Suppressor macrophage treated with lipopolysaccharide for 1 hour (primary cell): Measurements from ENCODE around the gene ZNF100.
"Not testable (repeated sequence)": the region's sequence is repeated elsewhere in the genome, so short reads cannot be mapped to it uniquely, and the experiment has no call there.

Source experiments
- DNase-seq, 3 donors: peaks; one replicate each; pipeline ENCODE4 v3.0.0-alpha.2; 2020 to 2022

The ZNF100 gene

GRCh38 chr19:21767065-21767800 is at the start of gene ZNF100:
Gene ZNF100 (minus strand): TSS chr19:21767579. CDS start chr19:21767429, 150 bp downstream.
- DNase-seq, result peak; percentile 91 to 94 (median 93)

GRCh38 chr19:21812448-21812847 is 45.1 kb upstream of the ZNF100 start:
- no peak for DNase-seq

GRCh38 chr19:21808400-21809000 is 41.1 kb upstream of the ZNF100 start:
- DNase-seq, result not testable (repeated sequence)

- DNase-seq, result no peak
Measured at GRCh38 chr19:21789466-21790085, 22.2 kb upstream of the ZNF100 start.

GRCh38 chr19:21786936-21787335 is 19.6 kb upstream of the ZNF100 start:
- no peak for DNase-seq

DNA sequence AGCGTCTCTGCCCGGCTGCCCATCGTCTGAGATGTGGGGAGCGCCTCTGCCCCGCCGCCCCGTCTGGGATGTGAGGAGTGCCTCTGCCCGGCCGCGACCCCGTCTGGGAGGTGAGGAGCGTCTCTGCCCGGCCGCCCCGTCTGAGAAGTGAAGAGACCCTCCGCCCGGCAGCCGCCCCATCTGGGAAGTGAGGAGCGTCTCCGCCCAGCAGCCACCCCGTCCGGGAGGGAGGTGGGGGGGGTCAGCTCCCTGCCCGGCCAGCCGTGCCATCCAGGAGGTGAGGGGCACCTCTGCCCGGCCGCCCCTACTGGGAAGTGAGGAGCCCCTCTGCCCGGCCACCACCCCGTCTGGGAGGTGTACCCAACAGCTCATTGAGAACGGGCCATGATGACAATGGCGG is 8.4 kb upstream of the ZNF100 start:
- not testable (repeated sequence) for DNase-seq

DNA sequence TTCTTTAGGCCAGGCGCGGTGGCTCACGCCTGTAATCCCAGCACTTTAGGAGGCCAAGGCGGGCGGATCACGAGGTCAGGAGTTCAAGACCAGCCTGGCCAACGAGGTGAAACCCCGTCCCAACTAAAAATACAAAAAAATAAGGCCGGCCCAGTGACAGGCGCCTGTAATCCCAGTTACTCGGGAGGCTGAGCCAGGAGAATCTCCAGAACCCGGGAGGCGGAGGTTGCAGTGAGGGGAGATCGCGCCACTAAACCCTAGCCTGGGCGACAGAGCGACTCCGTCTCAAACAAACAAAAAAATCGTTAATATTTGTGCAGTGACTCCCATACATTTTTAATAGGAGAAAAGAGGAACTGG is 694 bp downstream of the ZNF100 start:
- DNase-seq, result not testable (repeated sequence)

- peak in 2 of 3 donors; percentile 3 to 4 for DNase-seq
Measured at GRCh38 chr19:21765151-21765550, 2.2 kb downstream of the ZNF100 start.

- DNase-seq, result not testable (repeated sequence)
Measured at GRCh38 chr19:21761547-21761946, 5.8 kb downstream of the ZNF100 start.

GRCh38 chr19:21758296-21758695 is 9.1 kb downstream of the ZNF100 start:
- no peak for DNase-seq

GRCh38 chr19:21755555-21755954 is 11.8 kb downstream of the ZNF100 start:
- not testable (repeated sequence) for DNase-seq

DNA sequence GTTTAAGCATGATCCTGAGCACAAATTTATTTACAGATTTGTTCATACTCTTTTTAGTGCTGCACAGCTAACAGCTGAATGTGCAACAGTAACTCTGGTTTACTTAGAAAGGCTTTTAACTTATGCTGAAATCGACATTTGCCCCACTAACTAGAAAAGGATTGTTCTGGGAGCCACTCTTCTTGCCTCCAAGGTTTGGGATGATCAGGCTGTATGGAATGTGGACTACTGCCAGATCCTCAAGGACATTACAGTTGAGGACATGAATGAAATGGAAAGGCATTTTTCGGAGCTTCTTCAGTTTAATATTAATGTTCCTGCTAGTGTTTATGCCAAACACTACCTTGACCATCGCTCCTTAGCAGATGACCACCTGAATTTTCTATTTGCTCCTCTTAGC is 16.0 kb downstream of the ZNF100 start:
- DNase-seq, result no peak

DNA sequence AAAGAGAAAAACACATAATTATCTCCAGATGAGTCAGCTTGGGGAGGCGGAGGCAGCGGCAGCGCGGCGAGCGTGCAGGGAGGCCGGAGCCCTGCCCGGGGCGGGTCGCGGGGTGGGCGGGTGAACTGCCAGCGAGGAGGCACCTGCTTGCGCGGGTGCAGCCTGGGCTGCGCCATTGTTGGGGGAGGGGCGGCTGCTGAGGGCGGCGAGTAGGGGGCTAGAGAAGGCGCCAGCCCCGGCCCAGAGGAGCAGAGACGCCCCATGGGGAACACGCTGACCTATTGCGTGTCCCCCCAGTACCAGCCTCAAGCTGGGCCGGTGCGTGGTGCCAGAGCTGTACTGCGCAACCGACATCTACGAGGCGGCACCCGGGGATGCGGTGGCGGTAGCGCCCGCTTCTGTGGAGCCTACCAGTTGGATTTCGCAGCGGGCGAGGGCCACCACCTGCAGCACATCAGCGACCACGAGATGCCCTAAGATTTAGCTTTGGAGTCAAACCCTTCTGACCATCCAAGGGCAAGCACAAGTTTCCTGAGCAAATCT is 16.7 kb downstream of the ZNF100 start:
- no peak for DNase-seq

DNA sequence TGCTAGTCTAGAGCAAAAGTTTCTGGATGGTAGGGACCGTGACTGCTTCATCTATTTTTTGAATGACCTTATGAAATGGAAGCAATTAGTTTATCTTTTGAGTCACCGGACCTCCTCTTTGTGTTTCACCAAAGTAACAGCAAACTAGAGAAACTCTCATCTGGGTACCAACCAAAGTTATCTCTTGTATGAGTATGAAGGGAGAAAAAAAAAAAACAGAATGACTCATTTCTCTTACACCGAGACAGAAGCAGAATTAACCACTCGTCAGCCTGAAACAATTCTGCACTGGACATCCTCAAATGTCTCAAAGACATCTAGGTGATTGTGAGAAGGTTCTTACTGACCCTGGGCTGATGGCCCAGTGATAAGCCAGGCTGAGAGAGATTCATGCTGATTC is 18.3 kb downstream of the ZNF100 start:
- no peak for DNase-seq

- no peak for DNase-seq
Measured at GRCh38 chr19:21748088-21748487, 19.3 kb downstream of the ZNF100 start.

DNA sequence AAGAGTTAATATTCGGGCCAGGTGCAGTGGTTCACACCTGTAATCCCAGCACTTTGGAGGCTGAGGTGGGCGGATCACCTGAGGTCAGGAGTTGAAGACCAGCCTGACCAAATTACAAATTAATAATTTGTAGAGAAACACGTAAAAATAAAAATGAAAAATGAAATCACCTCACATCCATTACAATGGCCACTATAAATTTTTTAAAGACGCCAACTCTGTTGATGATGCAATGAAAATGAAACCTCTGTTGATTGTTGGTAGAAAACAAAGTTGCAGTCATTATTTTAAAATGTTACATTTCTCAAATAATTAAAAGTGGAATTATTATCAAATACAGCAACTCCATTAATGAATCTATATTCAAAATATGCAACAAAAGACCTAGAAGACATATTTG is 26.8 kb downstream of the ZNF100 start:
- no peak for DNase-seq

DNA sequence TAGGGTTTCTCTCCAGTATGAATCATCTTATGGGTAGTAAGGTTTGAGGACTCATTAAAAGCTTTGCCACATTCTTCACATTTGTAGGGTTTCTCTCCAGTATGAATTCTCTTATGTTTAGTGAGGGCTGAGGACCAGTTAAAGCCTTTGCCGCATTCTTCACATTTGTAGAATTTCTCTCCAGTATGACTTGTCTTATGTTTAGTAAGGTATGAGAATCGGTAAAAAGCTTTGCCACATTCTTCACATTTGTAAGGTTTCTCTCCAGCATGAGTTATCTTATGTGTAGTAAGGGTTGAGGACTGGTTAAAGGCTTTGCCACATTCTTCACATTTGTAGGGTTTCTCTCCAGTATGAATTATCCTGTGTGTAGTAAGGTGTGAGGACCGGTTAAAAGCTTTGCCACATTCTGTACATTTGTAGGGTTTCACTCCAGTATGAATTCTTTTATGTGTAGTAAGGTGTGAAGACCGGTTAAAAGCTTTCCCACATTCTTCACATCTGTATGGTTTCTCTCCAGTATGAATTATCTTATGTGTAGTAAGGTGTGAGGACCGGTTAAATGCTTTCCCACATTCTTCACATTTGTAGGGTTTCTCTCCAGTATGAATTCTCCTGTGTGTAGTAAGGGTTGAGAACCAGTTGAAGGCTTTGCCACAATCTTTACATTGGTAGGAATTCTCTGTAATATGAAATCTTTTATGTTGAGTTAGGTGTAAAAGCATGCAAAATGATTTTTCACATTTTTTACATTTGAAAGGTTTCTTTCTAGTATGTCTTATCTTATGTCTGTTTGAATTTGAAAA is 40.2 kb downstream of the ZNF100 start:
- DNase-seq, result not testable (repeated sequence)

GRCh38 chr19:21713761-21714160 is 53.6 kb downstream of the ZNF100 start:
- DNase-seq, result no peak

DNA sequence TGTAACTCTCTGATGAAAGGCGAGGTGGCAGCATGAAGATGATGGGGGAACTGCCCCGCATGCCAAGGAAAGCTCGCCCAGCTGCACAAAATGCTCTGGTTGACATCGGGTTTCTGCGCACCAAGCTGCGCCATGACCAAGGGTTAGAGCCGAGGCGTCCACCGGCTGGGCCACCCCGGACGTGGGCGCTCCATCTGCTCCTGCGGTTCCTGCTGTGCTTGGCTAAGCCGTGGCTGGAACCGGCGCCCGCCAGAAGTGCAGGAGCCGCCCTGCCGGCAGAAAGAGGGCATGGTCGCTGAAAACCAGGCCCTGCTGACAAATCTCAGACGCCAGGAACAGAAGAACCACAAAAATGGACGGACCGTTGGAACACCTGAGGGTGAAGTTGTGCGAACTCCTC is 57.9 kb downstream of the ZNF100 start:
- DNase-seq, result no peak

GRCh38 chr19:21707878-21708277 is 59.5 kb downstream of the ZNF100 start:
- DNase-seq, result not testable (repeated sequence)

GRCh38 chr19:21707065-21707464 is 60.3 kb downstream of the ZNF100 start:
- DNase-seq, result no peak

DNA sequence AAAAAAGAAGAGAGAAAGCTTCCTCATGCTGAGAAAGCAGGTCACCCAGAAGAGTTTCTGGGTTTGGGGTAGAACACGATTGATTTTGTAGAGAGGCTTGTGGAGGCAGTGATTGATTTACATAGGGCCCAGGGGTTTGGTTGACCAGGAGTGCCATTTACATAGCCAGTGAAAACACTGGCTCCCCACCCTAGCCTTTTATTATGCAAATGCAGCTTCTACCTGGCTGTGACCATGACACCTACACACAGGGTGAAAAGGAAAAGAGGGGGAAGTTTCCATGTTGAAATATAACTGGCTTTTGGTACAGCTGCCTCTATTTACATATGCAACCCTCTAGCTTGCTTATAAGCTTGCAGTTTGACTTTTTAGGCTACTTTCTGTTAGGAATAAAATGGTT is 62.0 kb downstream of the ZNF100 start:
- DNase-seq, result no peak

DNA sequence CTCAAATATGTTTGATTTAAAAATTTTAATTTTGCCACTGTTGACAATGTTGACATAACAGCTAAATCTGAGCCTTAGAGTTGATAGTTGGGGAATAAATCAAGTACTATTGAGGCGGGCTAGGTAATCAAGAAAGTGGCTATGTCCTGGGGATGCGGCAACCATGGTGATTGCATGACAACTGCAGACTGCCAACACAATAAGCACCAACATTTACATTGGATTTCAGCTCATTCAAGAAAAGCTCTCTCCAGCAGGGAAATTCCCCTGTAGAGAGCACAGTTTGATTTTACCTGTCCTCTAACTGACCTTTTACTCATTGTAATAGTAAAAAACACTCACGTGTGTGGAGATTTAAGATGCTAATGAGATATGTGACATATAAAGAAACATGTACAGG is 63.1 kb downstream of the ZNF100 start:
- no peak for DNase-seq
